GM12873 (cell line): Measurements from ENCODE around the gene PRKAG2.

Experiments
- CTCF ChIP-seq: IDR thresholded peaks from 2 replicates; pipeline ENCODE4 v1.5.1; 2012; ENCODE audit warnings: low read depth, mild to moderate bottlenecking, moderate library complexity, low read length, control low read depth; ENCODE audit not compliant: insufficient read depth; ENCODE audit errors: missing control alignments

The PRKAG2 gene

DNA sequence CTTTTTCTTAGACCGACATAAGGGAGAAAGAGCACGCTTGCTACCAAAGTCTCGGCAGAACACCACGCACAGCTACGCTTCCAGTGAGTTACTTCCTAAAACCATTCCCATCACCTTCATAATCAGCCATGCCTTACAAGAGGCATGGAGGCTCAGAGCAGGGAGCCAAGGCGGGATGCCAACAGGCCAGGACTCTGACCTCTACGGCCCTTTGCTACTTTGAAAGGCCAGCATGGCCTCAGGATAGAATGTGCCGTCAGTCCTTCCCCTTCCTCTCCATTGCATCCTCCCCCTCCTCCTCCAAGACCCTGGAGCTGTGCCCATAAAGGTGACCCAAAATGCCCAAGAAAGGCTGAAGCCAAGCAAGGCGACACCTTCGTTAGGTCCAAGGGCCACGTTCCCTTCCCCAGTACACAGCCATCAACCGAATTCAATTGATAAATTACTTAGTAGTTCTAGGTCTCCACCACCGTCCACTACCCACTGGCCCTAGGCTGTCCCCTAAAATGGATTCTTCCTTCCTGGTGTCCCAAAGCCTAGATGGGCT is 5.7 kb downstream of the PRKAG2 start:
- no peak for TF ChIP-seq CTCF

GRCh38 chr7:151869968-151870918 is 6.7 kb downstream of the PRKAG2 start:
- TF ChIP-seq CTCF = no peak

DNA sequence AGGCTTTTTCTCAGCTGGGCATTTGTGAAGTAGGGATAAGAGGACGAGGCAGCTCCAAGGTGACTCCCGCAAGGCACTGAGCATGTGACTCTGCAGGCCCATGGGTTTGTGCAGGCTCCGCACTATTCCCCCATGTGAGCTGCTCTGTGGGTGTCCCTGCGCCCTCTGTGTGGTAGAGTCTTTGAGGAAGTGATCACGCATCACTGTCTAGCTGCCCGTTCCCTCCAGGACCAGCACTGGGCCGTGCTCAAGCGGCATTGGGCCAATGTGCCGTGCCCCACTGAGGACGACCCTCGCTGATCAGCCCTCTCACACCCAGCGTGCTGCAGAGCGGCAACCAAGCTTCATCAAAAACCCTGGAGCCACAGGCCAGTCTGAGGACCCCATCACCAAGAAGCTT is 7.5 kb downstream of the PRKAG2 start:
- TF ChIP-seq CTCF = no peak

- TF ChIP-seq CTCF = no peak
Observed at GRCh38 chr7:151869109-151869428, 7.8 kb downstream of the PRKAG2 start.

GRCh38 chr7:151868396-151869108 is 8.4 kb downstream of the PRKAG2 start:
- no peak for TF ChIP-seq CTCF

DNA sequence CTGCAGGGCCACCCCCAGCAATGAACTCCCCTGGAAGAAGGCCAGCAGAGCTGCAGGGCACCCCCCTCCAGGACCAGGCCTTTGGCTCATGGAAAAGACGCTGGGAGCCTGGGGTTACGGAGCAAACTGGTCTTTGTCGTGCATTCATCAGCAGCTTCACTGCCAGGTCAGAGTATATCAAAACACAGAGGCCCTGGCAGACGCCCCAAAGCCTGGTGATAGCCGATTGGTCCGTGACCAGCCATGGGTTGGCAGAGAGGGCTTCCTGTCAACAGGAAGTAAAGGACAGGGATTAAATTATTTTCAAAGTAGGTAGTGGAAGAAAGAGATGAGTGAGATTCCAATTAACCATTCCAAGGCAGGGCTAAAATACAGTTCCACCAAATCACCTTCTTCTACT is 9.0 kb downstream of the PRKAG2 start:
- TF ChIP-seq CTCF = no peak

DNA sequence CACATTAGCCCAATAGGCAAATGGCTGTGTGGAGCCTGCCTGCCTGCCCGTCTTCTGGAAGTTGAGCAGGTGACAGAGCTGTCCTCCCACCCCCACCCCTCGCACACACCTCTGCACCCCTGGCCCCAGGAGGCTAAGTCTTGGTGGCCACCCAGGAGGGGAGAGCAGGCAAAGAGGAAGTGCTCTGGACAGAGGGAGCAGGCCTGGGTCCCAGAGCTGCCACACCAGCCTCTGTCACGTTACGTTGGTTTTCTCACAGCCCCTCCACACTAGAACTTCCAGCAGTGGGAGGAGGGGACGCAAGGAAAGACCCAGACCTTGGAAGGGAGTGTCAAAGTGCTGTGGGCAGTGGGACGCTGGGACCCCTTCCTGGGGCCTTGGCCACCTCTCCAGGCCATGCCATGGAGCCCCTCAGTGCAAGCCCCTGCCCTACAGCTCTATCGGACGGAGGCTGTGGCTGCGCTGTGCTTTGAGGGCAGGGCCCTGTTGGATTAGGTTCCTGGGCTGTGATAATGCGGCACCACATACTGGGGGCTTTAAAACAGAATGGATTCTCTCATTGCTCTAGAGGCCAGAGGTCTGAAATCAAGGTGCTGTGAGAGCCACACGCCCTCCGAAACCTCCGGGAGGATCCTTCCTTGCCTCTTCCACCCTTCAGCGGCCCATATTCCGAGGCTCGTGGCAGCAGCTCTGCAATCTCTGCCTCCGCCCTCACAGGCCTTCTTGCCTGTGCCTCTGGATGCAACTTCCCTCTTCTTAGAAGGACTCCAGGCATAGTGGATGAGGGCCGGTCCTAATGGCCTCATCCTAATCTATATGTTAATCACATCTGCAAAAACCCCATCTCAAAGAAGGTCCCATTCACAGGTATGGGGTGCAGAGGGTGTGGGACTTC is 9.9 kb downstream of the PRKAG2 start:
- TF ChIP-seq CTCF = no peak
